ENCODE results near the gene MADCAM1.

The MADCAM1 gene

DNA sequence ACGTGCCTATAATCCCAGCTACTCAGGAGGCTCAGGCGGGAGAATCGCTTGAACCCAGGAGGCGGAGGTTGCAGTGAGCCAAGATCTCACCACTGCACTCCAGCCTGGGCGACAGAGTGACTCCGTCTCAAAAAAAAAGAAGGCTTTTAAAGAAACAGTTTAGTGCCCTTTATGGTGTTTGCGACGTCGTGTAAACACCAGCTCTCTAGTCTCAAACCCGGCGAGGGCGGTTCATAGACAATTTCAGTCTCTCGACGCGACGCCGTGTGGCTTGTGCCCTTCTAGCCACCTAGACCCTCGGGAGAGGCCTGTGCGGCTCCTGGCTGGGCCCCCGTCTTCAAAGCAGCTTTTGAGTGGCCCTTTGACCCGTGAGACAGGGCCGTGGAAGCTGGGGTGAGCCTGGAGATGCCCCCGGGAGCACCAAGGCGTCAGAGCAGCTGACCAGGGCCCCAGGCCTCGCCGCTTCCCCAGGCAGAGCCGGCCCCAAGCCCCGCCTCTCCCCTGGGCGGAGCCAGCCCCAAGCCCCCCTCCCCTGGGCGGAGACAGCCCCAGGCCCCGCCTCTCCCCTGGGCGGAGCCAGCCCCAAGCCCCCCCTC, 5.0 kb upstream of the MADCAM1 start:
- no peak overlapping the region for H3K4me3 ChIP-seq (replicated peaks in 1 of 2; ENCODE audit: low read depth in 2 of 2, low read length in 2 of 2)
- TF ChIP-seq, protein P1, sequence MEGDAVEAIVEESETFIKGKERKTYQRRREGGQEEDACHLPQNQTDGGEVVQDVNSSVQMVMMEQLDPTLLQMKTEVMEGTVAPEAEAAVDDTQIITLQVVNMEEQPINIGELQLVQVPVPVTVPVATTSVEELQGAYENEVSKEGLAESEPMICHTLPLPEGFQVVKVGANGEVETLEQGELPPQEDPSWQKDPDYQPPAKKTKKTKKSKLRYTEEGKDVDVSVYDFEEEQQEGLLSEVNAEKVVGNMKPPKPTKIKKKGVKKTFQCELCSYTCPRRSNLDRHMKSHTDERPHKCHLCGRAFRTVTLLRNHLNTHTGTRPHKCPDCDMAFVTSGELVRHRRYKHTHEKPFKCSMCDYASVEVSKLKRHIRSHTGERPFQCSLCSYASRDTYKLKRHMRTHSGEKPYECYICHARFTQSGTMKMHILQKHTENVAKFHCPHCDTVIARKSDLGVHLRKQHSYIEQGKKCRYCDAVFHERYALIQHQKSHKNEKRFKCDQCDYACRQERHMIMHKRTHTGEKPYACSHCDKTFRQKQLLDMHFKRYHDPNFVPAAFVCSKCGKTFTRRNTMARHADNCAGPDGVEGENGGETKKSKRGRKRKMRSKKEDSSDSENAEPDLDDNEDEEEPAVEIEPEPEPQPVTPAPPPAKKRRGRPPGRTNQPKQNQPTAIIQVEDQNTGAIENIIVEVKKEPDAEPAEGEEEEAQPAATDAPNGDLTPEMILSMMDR (IDR thresholded peaks at IDR 0.05; ENCODE audit: low read depth, low read length), result no peak
- peak in 1 of 2 donors; percentile 24 for DNase-seq (ENCODE audit: low read depth in 2 of 2)

DNA sequence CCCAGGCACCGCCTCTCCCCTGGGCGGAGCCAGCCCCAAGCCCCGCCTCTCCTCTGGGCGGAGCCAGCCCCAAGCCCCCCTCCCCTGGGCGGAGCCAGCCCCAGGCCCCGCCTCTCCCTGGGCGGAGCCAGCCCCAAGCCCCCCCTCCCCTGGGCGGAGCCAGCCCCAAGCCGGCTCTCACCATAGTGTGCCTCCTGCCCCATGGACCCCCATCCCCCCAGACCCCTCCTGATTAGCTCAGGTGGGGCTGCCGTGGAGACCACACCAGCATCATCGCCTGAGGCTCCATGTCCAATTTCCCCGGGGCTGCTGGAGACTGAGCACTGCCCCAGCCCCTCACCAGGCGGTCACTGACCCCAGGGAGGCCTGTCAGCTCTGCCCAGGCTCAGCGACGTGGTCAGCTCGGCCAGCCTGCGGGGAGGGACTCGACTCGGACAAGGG, 4.2 kb upstream of the MADCAM1 start:
- DNase-seq (ENCODE audit: low read depth in 2 of 2), result no peak
- TF ChIP-seq, protein P1 (IDR thresholded peaks at IDR 0.05; ENCODE audit: low read depth, low read length), result no peak
- no peak overlapping the region for H3K4me3 ChIP-seq (replicated peaks in 1 of 2; ENCODE audit: low read depth in 2 of 2, low read length in 2 of 2)

DNA sequence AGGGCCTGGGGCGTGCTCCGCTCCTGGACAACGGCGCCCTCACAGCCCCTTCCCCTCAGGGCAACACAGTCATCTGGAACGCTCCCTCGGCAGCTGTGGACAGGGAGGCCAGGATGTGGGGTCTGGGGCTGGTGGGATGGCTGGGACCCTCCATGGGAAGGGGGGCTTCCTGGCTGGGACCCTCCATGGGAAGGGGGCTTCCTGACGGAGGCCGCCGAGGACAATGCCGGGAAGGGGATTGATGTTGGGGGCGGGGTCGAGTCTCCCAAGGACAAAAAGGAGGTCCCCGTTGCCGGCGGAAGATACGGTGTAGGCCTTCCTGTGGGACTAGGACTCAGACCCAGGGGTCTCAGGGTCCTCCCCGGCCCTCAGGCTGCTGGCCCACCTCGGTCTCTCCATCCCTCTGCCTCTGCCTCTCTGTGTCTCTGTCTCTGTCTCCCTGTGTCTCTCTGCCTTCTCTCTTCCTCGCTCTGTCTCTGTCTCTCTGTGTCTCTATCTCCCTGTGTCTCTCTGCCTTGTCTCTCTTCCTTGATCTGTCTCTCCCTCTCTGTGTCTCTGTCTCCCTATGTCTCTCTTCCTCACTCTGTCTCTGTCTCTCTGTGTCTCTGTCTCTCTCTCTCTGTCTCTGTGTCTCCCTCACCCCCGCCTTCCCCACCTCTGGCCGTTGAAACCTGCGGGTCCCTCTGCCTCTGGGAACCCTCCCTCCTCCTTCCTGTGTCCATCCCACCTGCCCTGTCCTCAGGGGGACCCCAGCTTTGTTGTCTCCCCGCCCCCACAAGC, 2.7 kb upstream of the MADCAM1 start:
- H3K4me3 ChIP-seq (replicated peaks in 1 of 2; ENCODE audit: low read depth in 2 of 2, low read length in 2 of 2), result no peak overlapping the region
- DNase-seq (ENCODE audit: low read depth in 2 of 2), result no peak
- TF ChIP-seq, protein P1 (IDR thresholded peaks at IDR 0.05; ENCODE audit: low read depth, low read length), result no peak

DNA sequence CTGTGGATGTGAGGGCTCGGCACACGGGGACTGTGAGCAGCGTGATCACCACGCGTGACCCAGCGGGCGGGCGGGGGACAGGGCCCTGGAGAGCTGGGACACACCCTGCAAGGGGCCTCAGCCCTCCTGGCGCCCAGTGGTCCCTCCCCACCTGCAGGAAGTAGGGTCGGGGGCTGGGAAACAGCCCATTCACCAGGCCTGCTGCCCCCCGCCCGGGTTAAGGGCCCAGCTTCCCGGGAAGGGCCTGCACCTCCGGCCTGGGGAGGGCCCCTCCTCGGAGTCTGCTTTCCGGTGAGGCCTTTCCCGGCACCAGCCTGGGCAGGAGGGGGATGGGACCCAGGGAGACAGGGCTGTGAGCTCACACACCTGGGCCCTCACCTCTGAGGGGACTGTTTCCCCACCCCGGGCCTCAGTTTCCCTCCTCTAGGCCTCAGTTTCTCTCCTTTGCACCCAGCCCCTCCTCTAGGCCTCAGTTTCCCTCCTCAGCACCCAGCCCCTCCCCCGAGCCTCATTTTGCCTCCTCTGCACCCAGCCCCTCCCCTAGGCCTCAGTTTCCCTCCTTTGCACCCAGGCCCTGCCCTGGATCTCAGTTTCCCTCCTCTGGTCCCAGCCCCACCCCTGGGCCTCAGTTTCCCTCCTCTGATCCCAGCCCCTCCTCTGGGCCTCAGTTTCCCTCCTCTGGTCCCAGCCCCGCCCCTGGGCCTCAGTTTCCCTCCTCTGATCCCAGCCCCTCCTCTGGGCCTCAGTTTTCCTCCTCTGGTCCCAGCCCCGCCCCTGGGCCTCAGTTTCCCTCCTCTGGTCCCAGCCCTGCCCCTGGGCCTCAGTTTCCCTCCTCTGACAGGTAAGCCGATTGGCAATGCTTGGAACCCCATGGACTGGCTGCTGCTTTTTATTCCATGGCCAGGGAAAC, 1.9 kb upstream of the MADCAM1 start:
- DNase-seq (ENCODE audit: low read depth in 2 of 2), result no peak
- no peak overlapping the region for H3K4me3 ChIP-seq (replicated peaks in 1 of 2; ENCODE audit: low read depth in 2 of 2, low read length in 2 of 2)
- TF ChIP-seq, protein P1 (IDR thresholded peaks at IDR 0.05; ENCODE audit: low read depth, low read length), result no peak

DNA sequence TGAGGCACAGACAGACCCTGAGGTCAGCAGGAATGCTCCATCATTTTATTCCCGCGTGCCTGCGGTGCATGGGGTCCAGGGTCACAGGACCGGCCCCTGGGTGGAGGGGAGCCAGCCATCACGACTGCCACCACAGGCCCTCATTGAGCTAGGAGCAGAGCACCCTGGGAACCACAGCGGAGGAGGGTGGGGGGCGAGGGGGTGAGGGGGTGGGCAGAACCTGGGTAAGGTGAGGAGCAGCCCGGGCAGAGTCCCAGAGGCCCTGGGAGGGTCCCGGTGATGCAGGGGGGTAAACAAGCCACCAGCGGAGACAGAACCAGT, 1.2 kb upstream of the MADCAM1 start:
- TF ChIP-seq, protein P1 (IDR thresholded peaks at IDR 0.05; ENCODE audit: low read depth, low read length), result no peak
- DNase-seq (ENCODE audit: low read depth in 2 of 2), result no peak
- no peak overlapping the region for H3K4me3 ChIP-seq (replicated peaks in 1 of 2; ENCODE audit: low read depth in 2 of 2, low read length in 2 of 2)

DNA sequence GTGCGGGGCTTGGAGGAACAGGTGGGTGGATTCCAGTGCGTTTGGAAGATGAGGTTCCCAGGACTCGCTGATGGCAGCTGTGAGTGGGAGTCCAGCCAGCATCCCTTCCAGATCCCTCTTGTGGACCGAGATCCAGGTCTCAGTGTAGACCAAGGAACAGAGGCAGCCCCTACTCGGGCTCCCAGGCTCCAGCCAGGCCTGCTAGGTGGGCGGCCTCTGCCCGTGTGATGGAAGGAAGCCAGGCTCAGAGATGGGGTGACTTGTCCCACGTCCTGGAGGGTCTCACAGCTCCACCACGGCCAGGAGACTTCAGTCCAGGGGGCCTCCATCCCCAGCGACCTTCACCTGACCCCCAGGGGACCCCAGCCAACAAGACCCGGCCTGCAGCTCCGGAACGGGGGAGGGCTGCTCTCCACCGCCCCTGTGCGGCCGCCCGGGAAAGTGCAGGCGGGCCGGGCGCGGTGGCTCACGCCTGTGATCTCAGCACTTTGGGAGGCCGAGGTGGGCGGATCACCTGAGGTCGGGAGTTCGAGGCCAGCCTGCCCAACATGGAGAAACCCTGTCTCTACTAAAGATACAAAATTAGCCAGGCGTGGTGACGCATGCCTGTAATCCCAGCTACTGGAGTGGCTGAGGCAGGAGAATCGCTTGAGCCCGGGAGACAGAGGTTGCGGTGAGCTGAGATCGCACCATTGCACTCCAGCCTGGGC, 729 bp upstream of the MADCAM1 start:
- TF ChIP-seq, protein P1 (IDR thresholded peaks at IDR 0.05; ENCODE audit: low read depth, low read length), result peak; percentile 72
- DNase-seq (ENCODE audit: low read depth in 2 of 2), result peak; percentile 39 to 43
- H3K4me3 ChIP-seq (replicated peaks in 1 of 2; ENCODE audit: low read depth in 2 of 2, low read length in 2 of 2), result no peak overlapping the region

Measured in cardiac fibroblast (primary cell).